ENCODE data around the gene DENND1A. TPM values are rescaled to one million over a fixed set of nuclear protein-coding genes. Genes with fewer than 3 reads are reported as not detected.

DENND1A gene
- total and polyA plus RNA-seq, 2 experiments from 2014 or later, result 13.1 to 28.7 TPM

- Histone ChIP-seq H3K79me2 (replicated peaks; ENCODE audit: insufficient read depth) (no peaks in the 10 kb centered on the region), H2AFZ (no peak overlapping the region), H3K27me3 (ENCODE audit: insufficient read depth) (no peaks in the 10 kb centered on the region), H3K9me2 (ENCODE audit: insufficient read depth) (no peaks in the 10 kb centered on the region), H3K4me3 (no peak overlapping the region), H3K4me2 (no peak overlapping the region), H3K4me1 (ENCODE audit: insufficient read depth) (peaks cover 4% of the 10 kb centered on the region; the same call in 1 of the 2 replicates), H3K36me3 (ENCODE audit: insufficient read depth) (no peaks in the 10 kb centered on the region), H4K20me1 (replicated peaks; ENCODE audit: insufficient read depth) (0 out of 2 replicates have a peak, but pooled peaks cover 2% of the 10 kb centered on the region), H3K27ac (ENCODE audit: low read depth) (no peak overlapping the region), H3F3A (replicated peaks; ENCODE audit: low read depth) (no peaks in the 10 kb centered on the region)
- no peak overlapping the region for H3K4me3 Mint-ChIP-seq
- H3K27me3 Mint-ChIP-seq (ENCODE audit: insufficient read depth, low read depth, poor library complexity), result peaks cover 12% of the 10 kb centered on the region
- no peak for DNase-seq (ENCODE audit: low spot score)
- TF ChIP-seq NANOG (IDR thresholded peaks at IDR 0.05; ENCODE audit: borderline replicate concordance) (no peak), ETS1 (IDR thresholded peaks at IDR 0.05) (no peak), ZNF114 (CRISPR knock-in tag; IDR thresholded peaks at IDR 0.05) (no peak), POLR2AphosphoS5 (IDR thresholded peaks at IDR 0.05; ENCODE audit: low read depth) (no peak), STAT1 (IDR thresholded peaks at IDR 0.05; ENCODE audit: unreplicated experiment) (no peak), ZNF462 (CRISPR knock-in tag; IDR thresholded peaks at IDR 0.05) (no peak), EZH2 (IDR thresholded peaks at IDR 0.05; ENCODE audit: low read depth, unreplicated experiment) (no peak), CREB1 (CRISPR knock-in tag; IDR thresholded peaks at IDR 0.05; ENCODE audit: low read depth) (no peak), CTCF (conservative IDR thresholded peaks at IDR 0.05; ENCODE audit: low read depth in 2 of 2) (no peak), REST (IDR thresholded peaks at IDR 0.05; ENCODE audit: unreplicated experiment) (no peak), JUNB (IDR thresholded peaks at IDR 0.05; ENCODE audit: unreplicated experiment) (no peak), ZNF331 (CRISPR knock-in tag; IDR thresholded peaks at IDR 0.05; ENCODE audit: low read depth) (no peak), EZH2phosphoT487 (IDR thresholded peaks at IDR 0.05; ENCODE audit: unreplicated experiment) (no peak)
- peak; percentile 17; the same call in 2 of the 3 replicates for ATAC-seq
- no peaks in the 10 kb centered on the region for H3K36me3 Mint-ChIP-seq (ENCODE audit: low read depth)
- no peak overlapping the region for H3K27ac Mint-ChIP-seq
- no peaks in the 10 kb centered on the region for H3K9me3 Mint-ChIP-seq
- H3K4me1 Mint-ChIP-seq, result peaks cover 14% of the 10 kb centered on the region
These were observed 521.3 kb downstream of the DENND1A start for GRCh38 chr9:123408313-123409262.
